OCI-LY1 (cell line): Measurements from ENCODE around the gene OR2T11.

Experiments
- H2AFZ ChIP-seq: fragments of 200-600 bp; sonication (generic), shearing (Covaris generic); 2 replicates; pipeline ENCODE4 v1.6.0; 2014; ENCODE audit warnings: antibody characterized with exemption, mild to moderate bottlenecking, low read length
- H3F3A ChIP-seq: fragments of 200-600 bp; sonication (generic), shearing (Covaris generic); 2 replicates; pipeline ENCODE4 v1.6.0; 2014; ENCODE audit warnings: mild to moderate bottlenecking, antibody characterized with exemption, low read length, moderate library complexity; ENCODE audit not compliant: insufficient read depth
- H3K27ac ChIP-seq: fragments of 200-600 bp; sonication (generic); 2 replicates; pipeline ENCODE4 v1.5.1; 2014; ENCODE audit warnings: low read length, mixed run types, mild to moderate bottlenecking, low read depth; ENCODE audit not compliant: poor library complexity, severe bottlenecking
- H3K27me3 ChIP-seq: fragments of 200-600 bp; sonication (generic); 2 replicates; pipeline ENCODE4 v1.6.0; 2014; ENCODE audit warnings: antibody characterized with exemption, mild to moderate bottlenecking, low read length, moderate library complexity; ENCODE audit not compliant: insufficient read depth
- H3K36me3 ChIP-seq: fragments of 200-600 bp; sonication (generic); 2 replicates; pipeline ENCODE4 v1.6.1; 2014; ENCODE audit warnings: mild to moderate bottlenecking, antibody characterized with exemption, low read length, moderate library complexity, mixed read lengths; ENCODE audit not compliant: insufficient read depth
- H3K4me1 ChIP-seq: fragments of 200-600 bp; sonication (generic); 2 replicates; pipeline ENCODE4 v1.5.1; 2014; ENCODE audit warnings: mild to moderate bottlenecking, low read length, moderate library complexity; ENCODE audit not compliant: insufficient read depth, severe bottlenecking
- H3K4me2 ChIP-seq: fragments of 200-600 bp; sonication (generic), shearing (Covaris generic); 2 replicates; pipeline ENCODE4 v1.6.1; 2014; ENCODE audit warnings: low read length
- H3K4me3 ChIP-seq: fragments of 200-600 bp; sonication (generic); 2 replicates; pipeline ENCODE4 v1.5.1; 2014; ENCODE audit warnings: low read length, low read depth, mild to moderate bottlenecking, mixed read lengths; ENCODE audit not compliant: poor library complexity, severe bottlenecking
- H3K79me2 ChIP-seq: fragments of 200-600 bp; shearing (Covaris generic); 2 replicates; pipeline ENCODE4 v1.6.1; 2016; ENCODE audit warnings: mixed run types, low read length, mixed read lengths; ENCODE audit not compliant: insufficient read depth
- H3K9ac ChIP-seq: fragments of 200-600 bp; sonication (generic), shearing (Covaris generic); 2 replicates; pipeline ENCODE4 v1.6.1; 2014; ENCODE audit warnings: mild to moderate bottlenecking, low read length, mixed read lengths
- H3K9me2 ChIP-seq: fragments of 200-600 bp; sonication (generic), shearing (Covaris generic); 2 replicates; pipeline ENCODE4 v1.6.1; 2014; ENCODE audit warnings: low read depth, mild to moderate bottlenecking, low read length, mixed read lengths
- H3K9me3 ChIP-seq: fragments of 200-600 bp; shearing (Covaris generic); 2 replicates; pipeline ENCODE4 v1.6.1; 2014; ENCODE audit warnings: low read length, mixed read lengths
- H4K20me1 ChIP-seq: fragments of 200-600 bp; sonication (generic), shearing (Covaris generic); 2 replicates; pipeline ENCODE4 v1.6.0; 2016; ENCODE audit warnings: mild to moderate bottlenecking, low read length; ENCODE audit not compliant: insufficient read depth
- EZH2 ChIP-seq: fragments of 200-600 bp; sonication (generic), shearing (Covaris generic); IDR thresholded peaks from 2 replicates; pipeline ENCODE4 v1.8.0; 2017; ENCODE audit warnings: borderline replicate concordance, mixed run types, mild to moderate bottlenecking, antibody characterized with exemption, low read length, moderate library complexity, mixed read lengths
- TF ChIP-seq, protein P1 (sequence below): fragments of 200-600 bp; sonication (generic), shearing (Covaris generic); IDR thresholded peaks from 2 replicates; pipeline ENCODE4 v1.5.1; 2017; ENCODE audit warnings: mild to moderate bottlenecking, antibody characterized with exemption, low read length, moderate library complexity, mixed read lengths

OR2T11 gene

DNA sequence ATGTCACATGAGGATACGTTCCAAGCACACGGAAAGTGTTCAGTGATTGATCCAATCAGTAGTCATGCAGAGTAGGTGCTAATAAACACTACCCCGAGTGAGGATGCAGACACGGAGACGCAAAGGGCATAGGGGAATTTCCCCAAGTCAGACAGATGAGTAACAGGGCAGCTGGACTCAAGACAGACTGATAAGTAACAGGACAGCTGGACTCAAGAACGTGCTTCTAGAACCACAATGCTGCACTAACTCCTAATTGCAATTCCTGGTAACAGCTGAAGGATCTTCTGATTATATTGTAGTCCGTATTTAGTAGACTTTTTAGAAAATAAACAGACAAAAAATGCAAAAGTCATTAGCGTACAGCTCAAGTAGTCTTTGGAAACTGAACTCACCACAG is 35.5 kb downstream of the OR2T11 start:
- Histone ChIP-seq H4K20me1 (no peaks in the 10 kb centered on the region), H3K79me2 (no peaks in the 10 kb centered on the region), H3K9me3 (no peaks in the 10 kb centered on the region), H3K36me3 (no peaks in the 10 kb centered on the region), H2AFZ (no peak overlapping the region), H3K9me2 (no peaks in the 10 kb centered on the region), H3K27ac (no peak overlapping the region), H3K4me1 (no peaks in the 10 kb centered on the region), H3K9ac (no peak overlapping the region), H3K4me3 (no peak overlapping the region), H3K4me2 (no peak overlapping the region), H3F3A (no peaks in the 10 kb centered on the region), H3K27me3 (no peaks in the 10 kb centered on the region)
- TF ChIP-seq, protein P1, sequence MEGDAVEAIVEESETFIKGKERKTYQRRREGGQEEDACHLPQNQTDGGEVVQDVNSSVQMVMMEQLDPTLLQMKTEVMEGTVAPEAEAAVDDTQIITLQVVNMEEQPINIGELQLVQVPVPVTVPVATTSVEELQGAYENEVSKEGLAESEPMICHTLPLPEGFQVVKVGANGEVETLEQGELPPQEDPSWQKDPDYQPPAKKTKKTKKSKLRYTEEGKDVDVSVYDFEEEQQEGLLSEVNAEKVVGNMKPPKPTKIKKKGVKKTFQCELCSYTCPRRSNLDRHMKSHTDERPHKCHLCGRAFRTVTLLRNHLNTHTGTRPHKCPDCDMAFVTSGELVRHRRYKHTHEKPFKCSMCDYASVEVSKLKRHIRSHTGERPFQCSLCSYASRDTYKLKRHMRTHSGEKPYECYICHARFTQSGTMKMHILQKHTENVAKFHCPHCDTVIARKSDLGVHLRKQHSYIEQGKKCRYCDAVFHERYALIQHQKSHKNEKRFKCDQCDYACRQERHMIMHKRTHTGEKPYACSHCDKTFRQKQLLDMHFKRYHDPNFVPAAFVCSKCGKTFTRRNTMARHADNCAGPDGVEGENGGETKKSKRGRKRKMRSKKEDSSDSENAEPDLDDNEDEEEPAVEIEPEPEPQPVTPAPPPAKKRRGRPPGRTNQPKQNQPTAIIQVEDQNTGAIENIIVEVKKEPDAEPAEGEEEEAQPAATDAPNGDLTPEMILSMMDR, result no peak
- TF ChIP-seq EZH2, result no peak

DNA sequence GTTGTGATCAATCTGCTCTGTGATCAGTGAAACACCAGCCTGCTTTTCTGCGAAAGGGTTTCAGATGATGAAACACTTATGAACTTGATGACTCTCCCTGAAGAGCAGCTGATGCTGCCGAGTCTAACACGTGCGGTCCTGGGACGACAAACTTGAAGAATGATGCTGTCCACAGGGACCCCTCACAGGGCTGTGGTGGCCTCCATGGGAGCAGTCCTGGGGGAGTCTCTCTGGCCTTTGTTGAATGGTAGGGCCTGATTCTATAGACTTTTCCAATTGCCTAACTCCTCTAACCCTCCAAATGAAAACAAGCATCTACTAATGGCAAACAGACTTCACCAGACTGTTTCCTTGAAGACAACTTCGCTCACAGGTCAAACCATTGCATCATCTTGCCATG is 37.3 kb downstream of the OR2T11 start, which contains the start of gene OR2T10:
OR2T10 (minus strand) TSS at position 112 of the 400 bp plus-strand sequence. CDS start 3,932 bp downstream, outside the sequence.
- H3K9ac ChIP-seq, result no peak within 1 kb of the TSS

DNA sequence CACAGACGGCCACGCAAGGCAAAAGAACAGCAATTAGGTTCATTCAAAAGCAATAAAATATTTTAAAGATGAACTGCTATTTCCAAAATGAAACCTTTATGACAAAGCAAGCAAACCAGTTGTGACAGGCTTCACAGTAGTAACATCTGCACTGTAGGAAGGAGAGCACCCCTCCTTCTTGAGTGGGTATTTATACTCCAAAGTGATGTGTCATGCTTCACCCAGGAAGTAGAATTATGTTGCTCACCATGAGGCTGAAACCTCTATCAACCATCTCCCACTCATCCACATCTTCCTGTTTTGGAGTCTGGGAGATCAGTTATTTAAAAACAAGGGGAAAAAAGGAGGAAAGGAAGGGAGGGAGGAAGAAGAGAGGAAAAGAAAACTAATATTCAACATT is 38.3 kb downstream of the OR2T11 start:
- H3K9ac ChIP-seq, result no peak overlapping the region
- no peaks in the 10 kb centered on the region for H3K27me3 ChIP-seq
- TF ChIP-seq, protein P1, result no peak
- no peak for TF ChIP-seq EZH2
- no peaks in the 10 kb centered on the region for H3K79me2 ChIP-seq
- H3K9me2 ChIP-seq, result no peaks in the 10 kb centered on the region
- no peak overlapping the region for H3K27ac ChIP-seq
- H2AFZ ChIP-seq, result no peak overlapping the region
- H3K4me3 ChIP-seq, result no peak overlapping the region
- no peaks in the 10 kb centered on the region for H4K20me1 ChIP-seq
- no peaks in the 10 kb centered on the region for H3K4me1 ChIP-seq
- no peak overlapping the region for H3K4me2 ChIP-seq
- no peaks in the 10 kb centered on the region for H3K9me3 ChIP-seq
- no peaks in the 10 kb centered on the region for H3F3A ChIP-seq
- no peaks in the 10 kb centered on the region for H3K36me3 ChIP-seq

More for the DNA sequence above, 37.3 kb downstream of the OR2T11 start, which contains the start of gene OR2T10:
- Histone ChIP-seq H3F3A (no peaks in the 10 kb centered on the region), H3K79me2 (no peaks in the 10 kb centered on the region), H4K20me1 (no peaks in the 10 kb centered on the region), H3K36me3 (no peaks in the 10 kb centered on the region), H3K4me1 (no peaks in the 10 kb centered on the region), H3K9me3 (no peaks in the 10 kb centered on the region), H3K9me2 (no peaks in the 10 kb centered on the region), H3K4me2 (no peak within 1 kb of the TSS), H2AFZ (no peak within 1 kb of the TSS), H3K27ac (no peak within 1 kb of the TSS), H3K4me3 (no peak within 1 kb of the TSS), H3K27me3 (no peaks in the 10 kb centered on the region)
- TF ChIP-seq, protein P1, result no peak
- no peak for TF ChIP-seq EZH2
